Measurements from ENCODE around the gene ATP13A5. TPM values are rescaled to one million over a fixed set of nuclear protein-coding genes. Genes with fewer than 3 reads are reported as not detected.

Gene ATP13A5
- total and polyA plus RNA-seq, 11 donors: not detected

DNA sequence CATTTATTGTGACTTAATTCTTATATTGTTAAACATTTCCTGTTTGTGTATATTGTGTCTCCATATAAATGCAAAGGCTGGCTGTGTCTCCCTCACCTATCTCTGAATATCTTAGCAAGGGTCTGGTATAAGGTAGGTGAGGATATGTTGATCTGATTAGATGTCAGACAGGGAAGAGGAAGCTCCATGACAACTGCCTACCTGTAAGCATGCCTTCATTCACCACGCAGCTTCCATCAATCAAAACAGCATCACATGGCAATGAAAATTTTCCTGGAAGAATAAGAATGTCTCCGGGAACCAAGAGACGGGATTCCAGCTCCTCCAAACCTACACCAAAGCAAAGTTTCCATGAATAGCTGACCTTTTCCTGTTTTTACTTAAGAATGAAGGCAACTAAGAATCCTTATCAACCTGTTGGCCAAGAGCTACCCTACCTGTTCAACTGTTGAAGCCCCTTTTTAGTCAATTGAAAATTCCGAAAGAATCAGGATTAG is 34.8 kb downstream of the ATP13A5 start:
- H3K4me3 ChIP-seq: no peak overlapping the region
- H3K4me1 ChIP-seq: peaks cover 0 to 3% (median 0%) of the 10 kb centered on the region in 12 donors
- WGBS, 4 donors: 87 to 91% (median 88%) methylated on average over 4 of the region's 4 CpGs
- no peaks in the 10 kb centered on the region for H3K9me3 ChIP-seq
- intact Hi-C loops (cut with DNase I): no loop called here
- H3K36me3 ChIP-seq: no peaks in the 10 kb centered on the region
- H3K27me3 ChIP-seq: no peaks in the 10 kb centered on the region
- H3K27ac ChIP-seq: no peak overlapping the region
- TF ChIP-seq, protein P1, sequence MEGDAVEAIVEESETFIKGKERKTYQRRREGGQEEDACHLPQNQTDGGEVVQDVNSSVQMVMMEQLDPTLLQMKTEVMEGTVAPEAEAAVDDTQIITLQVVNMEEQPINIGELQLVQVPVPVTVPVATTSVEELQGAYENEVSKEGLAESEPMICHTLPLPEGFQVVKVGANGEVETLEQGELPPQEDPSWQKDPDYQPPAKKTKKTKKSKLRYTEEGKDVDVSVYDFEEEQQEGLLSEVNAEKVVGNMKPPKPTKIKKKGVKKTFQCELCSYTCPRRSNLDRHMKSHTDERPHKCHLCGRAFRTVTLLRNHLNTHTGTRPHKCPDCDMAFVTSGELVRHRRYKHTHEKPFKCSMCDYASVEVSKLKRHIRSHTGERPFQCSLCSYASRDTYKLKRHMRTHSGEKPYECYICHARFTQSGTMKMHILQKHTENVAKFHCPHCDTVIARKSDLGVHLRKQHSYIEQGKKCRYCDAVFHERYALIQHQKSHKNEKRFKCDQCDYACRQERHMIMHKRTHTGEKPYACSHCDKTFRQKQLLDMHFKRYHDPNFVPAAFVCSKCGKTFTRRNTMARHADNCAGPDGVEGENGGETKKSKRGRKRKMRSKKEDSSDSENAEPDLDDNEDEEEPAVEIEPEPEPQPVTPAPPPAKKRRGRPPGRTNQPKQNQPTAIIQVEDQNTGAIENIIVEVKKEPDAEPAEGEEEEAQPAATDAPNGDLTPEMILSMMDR (IDR thresholded peaks at IDR 0.05): no peak
- no peak for TF ChIP-seq POLR2A (IDR thresholded peaks at IDR 0.05)
- no peak for DNase-seq
- ATAC-seq: no peak

DNA sequence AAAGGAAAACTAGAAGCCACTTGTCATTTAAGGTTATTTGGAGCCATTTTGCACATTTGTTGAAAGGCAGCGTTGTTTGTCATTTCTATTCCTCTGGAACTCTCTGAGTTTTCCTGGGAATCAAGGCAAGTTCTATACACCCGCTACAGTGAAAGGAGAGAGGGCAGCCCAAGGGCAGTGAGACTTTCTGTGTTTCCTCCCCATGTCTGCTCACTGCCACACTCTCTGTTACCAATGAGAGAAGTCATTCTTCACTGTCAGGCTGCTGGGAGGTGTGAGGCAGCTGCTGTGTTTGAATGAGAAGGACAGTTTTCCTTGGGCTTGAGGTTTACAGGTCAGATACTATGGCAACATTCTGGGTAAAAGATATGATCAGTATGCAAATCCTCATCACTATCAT is 36.0 kb downstream of the ATP13A5 start:
- Histone ChIP-seq H3K4me1 (no peaks in the 10 kb centered on the region), H3K9me3 (peaks cover 0 to 1% (median 0%) of the 10 kb centered on the region in 12 donors), H3K27ac (no peak overlapping the region), H3K27me3 (no peaks in the 10 kb centered on the region), H3K36me3 (no peaks in the 10 kb centered on the region), H3K4me3 (no peak overlapping the region)
- WGBS, 4 donors: 60 to 72% (median 67%) methylated on average over 2 of the region's 2 CpGs
- no peak for TF ChIP-seq POLR2A (IDR thresholded peaks at IDR 0.05)
- TF ChIP-seq, protein P1 (IDR thresholded peaks at IDR 0.05): no peak
- ATAC-seq: peak in 1 of 4 donors; percentile 37
- intact Hi-C loops (cut with DNase I): no loop called here
- DNase-seq: no peak

DNA sequence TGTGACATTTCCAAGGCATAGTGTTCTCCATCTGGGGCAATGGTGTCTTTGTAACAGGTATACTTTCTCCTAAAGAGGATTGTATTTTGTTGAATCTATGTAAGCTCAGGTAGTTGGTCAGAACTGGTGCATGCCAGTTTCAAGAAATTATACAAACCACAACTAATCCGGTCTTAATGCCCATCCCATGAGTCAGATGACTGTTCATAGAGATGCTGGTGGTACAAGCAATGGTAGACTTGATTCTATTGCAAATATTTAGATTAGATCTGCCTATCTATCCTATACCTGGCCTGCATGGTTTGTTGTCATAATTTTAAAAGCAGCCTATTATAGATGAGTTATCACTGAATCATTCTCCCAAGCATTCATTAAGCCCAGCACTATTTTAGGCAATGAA is 43.5 kb downstream of the ATP13A5 start:
- WGBS, 4 donors: 91 to 95% (median 93%) methylated on average over 1 of the region's 1 CpG
- no peak overlapping the region for H3K27ac ChIP-seq
- H3K27me3 ChIP-seq: no peaks in the 10 kb centered on the region
- peaks cover 0 to 5% (median 0%) of the 10 kb centered on the region in 12 donors for H3K4me1 ChIP-seq
- TF ChIP-seq POLR2A (IDR thresholded peaks at IDR 0.05): no peak
- TF ChIP-seq, protein P1 (IDR thresholded peaks at IDR 0.05): no peak
- ATAC-seq (no peak), DNase-seq (no peak)
- H3K36me3 ChIP-seq: no peaks in the 10 kb centered on the region
- intact Hi-C loops (cut with DNase I): no loop called here
- no peak overlapping the region for H3K4me3 ChIP-seq
- H3K9me3 ChIP-seq: peaks cover 0 to 4% (median 0%) of the 10 kb centered on the region in 12 donors

DNA sequence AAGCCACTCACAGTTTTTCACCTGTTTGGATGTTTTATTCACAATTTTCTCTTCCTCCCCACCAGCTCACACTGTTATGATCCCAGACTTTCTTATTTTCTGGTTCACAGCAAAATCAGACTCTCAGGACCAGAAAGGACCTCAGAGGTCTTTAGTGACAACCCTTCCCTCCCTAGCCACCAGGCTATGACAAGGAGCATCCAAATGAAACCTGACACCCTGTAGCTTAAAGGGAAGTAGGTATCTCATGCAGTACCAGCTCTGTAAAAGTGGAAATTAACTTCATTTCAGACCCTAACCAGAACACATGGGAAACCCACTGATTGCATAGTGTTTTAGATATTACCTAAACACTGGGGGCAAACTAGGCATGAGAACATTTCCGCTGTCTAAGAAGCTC is 45.3 kb downstream of the ATP13A5 start:
- TF ChIP-seq, protein P1 (IDR thresholded peaks at IDR 0.05): no peak
- no peak for TF ChIP-seq POLR2A (IDR thresholded peaks at IDR 0.05)
- Histone ChIP-seq H3K36me3 (no peaks in the 10 kb centered on the region), H3K9me3 (peaks cover 0 to 4% (median 0%) of the 10 kb centered on the region in 12 donors), H3K4me1 (peaks cover 0 to 5% (median 0%) of the 10 kb centered on the region in 12 donors), H3K27me3 (no peaks in the 10 kb centered on the region), H3K4me3 (no peak overlapping the region), H3K27ac (no peak overlapping the region)
- intact Hi-C loops (cut with DNase I): no loop called here
- 31 to 100% (median 74%) methylated on average over 1 of the region's 1 CpG for WGBS, 4 donors
- ATAC-seq: no peak
- no peak for DNase-seq
